Measurements from ENCODE around the gene KCNA10.

DNA sequence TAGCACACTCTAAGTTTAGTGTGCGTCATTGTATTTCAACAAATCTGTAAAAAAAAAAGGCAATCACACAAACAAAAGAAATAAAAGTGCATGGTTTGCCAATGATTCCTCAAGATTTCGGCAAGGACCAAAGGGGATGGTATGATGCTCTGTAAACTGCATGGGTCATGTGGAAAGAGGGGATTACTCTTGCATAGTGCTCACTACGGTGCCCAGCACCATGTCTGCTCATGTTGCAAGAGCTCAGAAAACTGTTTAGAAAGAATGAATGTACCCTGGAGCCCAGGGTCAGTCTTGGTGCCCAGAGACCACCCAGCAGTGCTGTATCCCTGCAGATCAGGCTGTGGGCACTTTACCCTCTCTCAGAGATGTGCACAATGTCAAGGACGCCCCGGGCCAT is 3.6 kb upstream of the KCNA10 start:
- TF ChIP-seq CTCF (IDR thresholded peaks at IDR 0.05) = no peak
- TF ChIP-seq, protein P1, sequence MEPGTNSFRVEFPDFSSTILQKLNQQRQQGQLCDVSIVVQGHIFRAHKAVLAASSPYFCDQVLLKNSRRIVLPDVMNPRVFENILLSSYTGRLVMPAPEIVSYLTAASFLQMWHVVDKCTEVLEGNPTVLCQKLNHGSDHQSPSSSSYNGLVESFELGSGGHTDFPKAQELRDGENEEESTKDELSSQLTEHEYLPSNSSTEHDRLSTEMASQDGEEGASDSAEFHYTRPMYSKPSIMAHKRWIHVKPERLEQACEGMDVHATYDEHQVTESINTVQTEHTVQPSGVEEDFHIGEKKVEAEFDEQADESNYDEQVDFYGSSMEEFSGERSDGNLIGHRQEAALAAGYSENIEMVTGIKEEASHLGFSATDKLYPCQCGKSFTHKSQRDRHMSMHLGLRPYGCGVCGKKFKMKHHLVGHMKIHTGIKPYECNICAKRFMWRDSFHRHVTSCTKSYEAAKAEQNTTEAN (CRISPR knock-in tag; IDR thresholded peaks at IDR 0.05) = no peak
- TF ChIP-seq, protein P2, sequence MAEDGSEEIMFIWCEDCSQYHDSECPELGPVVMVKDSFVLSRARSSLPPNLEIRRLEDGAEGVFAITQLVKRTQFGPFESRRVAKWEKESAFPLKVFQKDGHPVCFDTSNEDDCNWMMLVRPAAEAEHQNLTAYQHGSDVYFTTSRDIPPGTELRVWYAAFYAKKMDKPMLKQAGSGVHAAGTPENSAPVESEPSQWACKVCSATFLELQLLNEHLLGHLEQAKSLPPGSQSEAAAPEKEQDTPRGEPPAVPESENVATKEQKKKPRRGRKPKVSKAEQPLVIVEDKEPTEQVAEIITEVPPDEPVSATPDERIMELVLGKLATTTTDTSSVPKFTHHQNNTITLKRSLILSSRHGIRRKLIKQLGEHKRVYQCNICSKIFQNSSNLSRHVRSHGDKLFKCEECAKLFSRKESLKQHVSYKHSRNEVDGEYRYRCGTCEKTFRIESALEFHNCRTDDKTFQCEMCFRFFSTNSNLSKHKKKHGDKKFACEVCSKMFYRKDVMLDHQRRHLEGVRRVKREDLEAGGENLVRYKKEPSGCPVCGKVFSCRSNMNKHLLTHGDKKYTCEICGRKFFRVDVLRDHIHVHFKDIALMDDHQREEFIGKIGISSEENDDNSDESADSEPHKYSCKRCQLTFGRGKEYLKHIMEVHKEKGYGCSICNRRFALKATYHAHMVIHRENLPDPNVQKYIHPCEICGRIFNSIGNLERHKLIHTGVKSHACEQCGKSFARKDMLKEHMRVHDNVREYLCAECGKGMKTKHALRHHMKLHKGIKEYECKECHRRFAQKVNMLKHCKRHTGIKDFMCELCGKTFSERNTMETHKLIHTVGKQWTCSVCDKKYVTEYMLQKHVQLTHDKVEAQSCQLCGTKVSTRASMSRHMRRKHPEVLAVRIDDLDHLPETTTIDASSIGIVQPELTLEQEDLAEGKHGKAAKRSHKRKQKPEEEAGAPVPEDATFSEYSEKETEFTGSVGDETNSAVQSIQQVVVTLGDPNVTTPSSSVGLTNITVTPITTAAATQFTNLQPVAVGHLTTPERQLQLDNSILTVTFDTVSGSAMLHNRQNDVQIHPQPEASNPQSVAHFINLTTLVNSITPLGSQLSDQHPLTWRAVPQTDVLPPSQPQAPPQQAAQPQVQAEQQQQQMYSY (CRISPR knock-in tag; IDR thresholded peaks at IDR 0.05) = no peak
- TF ChIP-seq SP1 (CRISPR knock-in tag; conservative IDR thresholded peaks at IDR 0.05) = no peak
- TF ChIP-seq CREB1 (CRISPR knock-in tag; IDR thresholded peaks at IDR 0.05) = no peak
- no peak for TF ChIP-seq NR3C1 (CRISPR knock-in tag; conservative IDR thresholded peaks at IDR 0.05; ENCODE audit: low read depth)
- no peak for TF ChIP-seq ATF1 (CRISPR knock-in tag; IDR thresholded peaks at IDR 0.05)
- TF ChIP-seq ZNF396 (CRISPR knock-in tag; IDR thresholded peaks at IDR 0.05; ENCODE audit: borderline replicate concordance) = no peak

All from WTC11 (cell line).